GM23248 (cell line): ENCODE measurements around the gene RIMS4.

Experiments used
- EZH2 ChIP-seq: fragments of 200-600 bp; sonication (generic); IDR thresholded peaks from 2 replicates; pipeline ENCODE4 v1.6.1; 2018; ENCODE audit warnings: antibody characterized with exemption, mild to moderate bottlenecking; ENCODE audit not compliant: insufficient read depth, poor library complexity, severe bottlenecking
- EZH2phosphoT487 ChIP-seq: fragments of 200-600 bp; sonication (generic); IDR thresholded peaks from 2 replicates; pipeline ENCODE4 v1.6.1; 2018; ENCODE audit warnings: antibody characterized with exemption, moderate library complexity, mild to moderate bottlenecking, low read depth; ENCODE audit not compliant: insufficient read depth

DNA sequence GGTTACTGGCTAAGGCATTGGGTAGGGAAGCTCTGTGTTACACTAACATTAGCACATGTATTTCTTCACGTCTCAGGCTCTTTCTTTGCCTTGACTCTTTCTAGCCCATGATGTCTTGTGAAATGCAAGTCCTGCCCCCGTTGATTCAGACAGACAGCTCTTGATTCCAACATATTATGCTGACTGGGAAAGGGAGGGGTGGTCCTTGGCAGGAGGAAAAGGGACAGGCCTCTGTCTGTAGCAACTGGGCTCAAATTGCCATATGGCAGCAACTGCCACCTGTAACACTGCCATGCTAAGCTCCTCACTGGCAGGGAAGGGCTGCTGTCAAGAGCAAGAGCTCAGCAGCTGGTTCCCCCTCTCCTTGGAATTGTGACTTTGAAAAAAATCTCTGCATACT is 70.4 kb downstream of the RIMS4 start:
- TF ChIP-seq EZH2 (no peak), EZH2phosphoT487 (no peak)
